ENCODE results near the gene USHBP1. TPM values are rescaled to one million over a fixed set of nuclear protein-coding genes. Genes with fewer than 3 reads are reported as not detected.

The USHBP1 gene
- total and polyA plus RNA-seq, 2 of the 13 experiments (the other 11 are each of a cell fraction or from before 2014, with no cell fraction given), result 0.15 to 1.5 TPM

DNA sequence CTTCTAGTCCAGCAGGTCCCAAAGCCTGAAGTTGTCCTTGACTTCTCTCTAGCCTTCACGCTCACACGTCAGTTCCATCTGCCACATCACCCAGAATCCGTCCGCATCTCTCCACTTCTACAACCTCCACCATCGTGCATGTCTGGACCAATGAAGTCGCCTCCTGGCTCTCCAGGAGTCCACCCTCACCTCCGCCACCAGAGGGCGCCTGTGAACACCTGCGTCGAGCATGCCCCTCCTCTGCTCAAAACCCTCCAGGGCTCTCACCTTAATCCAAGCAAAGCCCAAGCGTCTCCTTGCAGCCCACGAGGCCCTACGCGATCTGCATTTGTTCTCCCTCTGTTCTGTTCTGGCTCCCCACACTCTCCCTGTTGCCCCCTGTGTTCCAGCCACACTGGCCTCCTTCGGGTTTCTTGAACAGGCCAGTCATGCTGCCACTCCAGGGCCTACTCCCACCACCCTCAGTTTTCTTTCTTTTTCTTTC is 3.7 kb downstream of the USHBP1 start (continued):
- no peak for TF ChIP-seq KLF13 (CRISPR knock-in tag; IDR thresholded peaks at IDR 0.05)
- TF ChIP-seq MTA1 (CRISPR knock-in tag; IDR thresholded peaks at IDR 0.05; ENCODE audit: borderline replicate concordance), result peak; percentile 59; the same call in 1 of the 2 replicates
- TF ChIP-seq ZNF598 (CRISPR knock-in tag; IDR thresholded peaks at IDR 0.05; ENCODE audit: borderline replicate concordance), result no peak
- peak; percentile 42; the same call in 1 of the 2 replicates for TF ChIP-seq ZFY (CRISPR knock-in tag; IDR thresholded peaks at IDR 0.05)
- TF ChIP-seq MBD4 (IDR thresholded peaks at IDR 0.05; ENCODE audit: borderline replicate concordance, low read length), result no peak
- TF ChIP-seq, protein P1, sequence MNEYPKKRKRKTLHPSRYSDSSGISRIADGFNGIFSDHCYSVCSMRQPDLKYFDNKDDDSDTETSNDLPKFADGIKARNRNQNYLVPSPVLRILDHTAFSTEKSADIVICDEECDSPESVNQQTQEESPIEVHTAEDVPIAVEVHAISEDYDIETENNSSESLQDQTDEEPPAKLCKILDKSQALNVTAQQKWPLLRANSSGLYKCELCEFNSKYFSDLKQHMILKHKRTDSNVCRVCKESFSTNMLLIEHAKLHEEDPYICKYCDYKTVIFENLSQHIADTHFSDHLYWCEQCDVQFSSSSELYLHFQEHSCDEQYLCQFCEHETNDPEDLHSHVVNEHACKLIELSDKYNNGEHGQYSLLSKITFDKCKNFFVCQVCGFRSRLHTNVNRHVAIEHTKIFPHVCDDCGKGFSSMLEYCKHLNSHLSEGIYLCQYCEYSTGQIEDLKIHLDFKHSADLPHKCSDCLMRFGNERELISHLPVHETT (CRISPR knock-in tag; conservative IDR thresholded peaks at IDR 0.05), result no peak
- no peak for TF ChIP-seq ISX (CRISPR knock-in tag; conservative IDR thresholded peaks at IDR 0.05)
- TF ChIP-seq SIX4 (CRISPR knock-in tag; IDR thresholded peaks at IDR 0.05), result no peak
- no peak for TF ChIP-seq NCOA2 (CRISPR knock-in tag; IDR thresholded peaks at IDR 0.05)
- TF ChIP-seq YEATS2 (CRISPR knock-in tag; IDR thresholded peaks at IDR 0.05; ENCODE audit: borderline replicate concordance), result no peak
- no peak for TF ChIP-seq ZNF30 (CRISPR knock-in tag; IDR thresholded peaks at IDR 0.05)
- TF ChIP-seq, protein P2, sequence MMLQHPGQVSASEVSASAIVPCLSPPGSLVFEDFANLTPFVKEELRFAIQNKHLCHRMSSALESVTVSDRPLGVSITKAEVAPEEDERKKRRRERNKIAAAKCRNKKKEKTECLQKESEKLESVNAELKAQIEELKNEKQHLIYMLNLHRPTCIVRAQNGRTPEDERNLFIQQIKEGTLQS (CRISPR knock-in tag; IDR thresholded peaks at IDR 0.05), result no peak
- TF ChIP-seq TBX3 (IDR thresholded peaks at IDR 0.05; ENCODE audit: borderline replicate concordance), result no peak
- no peak for TF ChIP-seq ZNF737 (CRISPR knock-in tag; IDR thresholded peaks at IDR 0.05; ENCODE audit: borderline replicate concordance)
- peak; percentile 91 for TF ChIP-seq ZKSCAN8 (CRISPR knock-in tag; IDR thresholded peaks at IDR 0.05; ENCODE audit: borderline replicate concordance)
- TF ChIP-seq, protein P3, sequence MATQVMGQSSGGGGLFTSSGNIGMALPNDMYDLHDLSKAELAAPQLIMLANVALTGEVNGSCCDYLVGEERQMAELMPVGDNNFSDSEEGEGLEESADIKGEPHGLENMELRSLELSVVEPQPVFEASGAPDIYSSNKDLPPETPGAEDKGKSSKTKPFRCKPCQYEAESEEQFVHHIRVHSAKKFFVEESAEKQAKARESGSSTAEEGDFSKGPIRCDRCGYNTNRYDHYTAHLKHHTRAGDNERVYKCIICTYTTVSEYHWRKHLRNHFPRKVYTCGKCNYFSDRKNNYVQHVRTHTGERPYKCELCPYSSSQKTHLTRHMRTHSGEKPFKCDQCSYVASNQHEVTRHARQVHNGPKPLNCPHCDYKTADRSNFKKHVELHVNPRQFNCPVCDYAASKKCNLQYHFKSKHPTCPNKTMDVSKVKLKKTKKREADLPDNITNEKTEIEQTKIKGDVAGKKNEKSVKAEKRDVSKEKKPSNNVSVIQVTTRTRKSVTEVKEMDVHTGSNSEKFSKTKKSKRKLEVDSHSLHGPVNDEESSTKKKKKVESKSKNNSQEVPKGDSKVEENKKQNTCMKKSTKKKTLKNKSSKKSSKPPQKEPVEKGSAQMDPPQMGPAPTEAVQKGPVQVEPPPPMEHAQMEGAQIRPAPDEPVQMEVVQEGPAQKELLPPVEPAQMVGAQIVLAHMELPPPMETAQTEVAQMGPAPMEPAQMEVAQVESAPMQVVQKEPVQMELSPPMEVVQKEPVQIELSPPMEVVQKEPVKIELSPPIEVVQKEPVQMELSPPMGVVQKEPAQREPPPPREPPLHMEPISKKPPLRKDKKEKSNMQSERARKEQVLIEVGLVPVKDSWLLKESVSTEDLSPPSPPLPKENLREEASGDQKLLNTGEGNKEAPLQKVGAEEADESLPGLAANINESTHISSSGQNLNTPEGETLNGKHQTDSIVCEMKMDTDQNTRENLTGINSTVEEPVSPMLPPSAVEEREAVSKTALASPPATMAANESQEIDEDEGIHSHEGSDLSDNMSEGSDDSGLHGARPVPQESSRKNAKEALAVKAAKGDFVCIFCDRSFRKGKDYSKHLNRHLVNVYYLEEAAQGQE (IDR thresholded peaks at IDR 0.05; ENCODE audit: borderline replicate concordance in 1 of 2, low read depth in 1 of 2, low read length in 2 of 2), result no peak
- TF ChIP-seq ADNP (CRISPR knock-in tag; IDR thresholded peaks at IDR 0.05), result no peak
- no peak for TF ChIP-seq MBNL3 (CRISPR knock-in tag; conservative IDR thresholded peaks at IDR 0.05)
- no peak for TF ChIP-seq HOXA7 (CRISPR knock-in tag; IDR thresholded peaks at IDR 0.05)
- 0 out of 2 replicates have a peak, but pooled peaks have one; percentile 11 for TF ChIP-seq NFYC (CRISPR knock-in tag; IDR thresholded peaks at IDR 0.05)
- peak; percentile 70; the same call in 1 of the 2 replicates for TF ChIP-seq KDM2A (CRISPR knock-in tag; IDR thresholded peaks at IDR 0.05; ENCODE audit: borderline replicate concordance, low read depth)
- TF ChIP-seq SETDB1 (CRISPR knock-in tag; IDR thresholded peaks at IDR 0.05; ENCODE audit: borderline replicate concordance), result no peak
- peak; percentile 51; the same call in 1 of the 2 replicates for TF ChIP-seq NR2C2 (CRISPR knock-in tag; IDR thresholded peaks at IDR 0.05; ENCODE audit: borderline replicate concordance)
- TF ChIP-seq, protein P4, sequence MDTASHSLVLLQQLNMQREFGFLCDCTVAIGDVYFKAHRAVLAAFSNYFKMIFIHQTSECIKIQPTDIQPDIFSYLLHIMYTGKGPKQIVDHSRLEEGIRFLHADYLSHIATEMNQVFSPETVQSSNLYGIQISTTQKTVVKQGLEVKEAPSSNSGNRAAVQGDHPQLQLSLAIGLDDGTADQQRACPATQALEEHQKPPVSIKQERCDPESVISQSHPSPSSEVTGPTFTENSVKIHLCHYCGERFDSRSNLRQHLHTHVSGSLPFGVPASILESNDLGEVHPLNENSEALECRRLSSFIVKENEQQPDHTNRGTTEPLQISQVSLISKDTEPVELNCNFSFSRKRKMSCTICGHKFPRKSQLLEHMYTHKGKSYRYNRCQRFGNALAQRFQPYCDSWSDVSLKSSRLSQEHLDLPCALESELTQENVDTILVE (CRISPR knock-in tag; IDR thresholded peaks at IDR 0.05), result no peak
- TF ChIP-seq GABPA (IDR thresholded peaks at IDR 0.05; ENCODE audit: low read depth, low read length), result no peak
- TF ChIP-seq GABPA (CRISPR knock-in tag; IDR thresholded peaks at IDR 0.05; ENCODE audit: low read depth), result no peak
- TF ChIP-seq ARID2 (CRISPR knock-in tag; IDR thresholded peaks at IDR 0.05; ENCODE audit: borderline replicate concordance), result no peak

All from HepG2 (cell line).